ENCODE data around the gene CREG2.
"Not testable (repeated sequence)": the region's sequence is repeated elsewhere in the genome, so short reads cannot be mapped to it uniquely, and the experiment has no call there.

Gene CREG2

DNA sequence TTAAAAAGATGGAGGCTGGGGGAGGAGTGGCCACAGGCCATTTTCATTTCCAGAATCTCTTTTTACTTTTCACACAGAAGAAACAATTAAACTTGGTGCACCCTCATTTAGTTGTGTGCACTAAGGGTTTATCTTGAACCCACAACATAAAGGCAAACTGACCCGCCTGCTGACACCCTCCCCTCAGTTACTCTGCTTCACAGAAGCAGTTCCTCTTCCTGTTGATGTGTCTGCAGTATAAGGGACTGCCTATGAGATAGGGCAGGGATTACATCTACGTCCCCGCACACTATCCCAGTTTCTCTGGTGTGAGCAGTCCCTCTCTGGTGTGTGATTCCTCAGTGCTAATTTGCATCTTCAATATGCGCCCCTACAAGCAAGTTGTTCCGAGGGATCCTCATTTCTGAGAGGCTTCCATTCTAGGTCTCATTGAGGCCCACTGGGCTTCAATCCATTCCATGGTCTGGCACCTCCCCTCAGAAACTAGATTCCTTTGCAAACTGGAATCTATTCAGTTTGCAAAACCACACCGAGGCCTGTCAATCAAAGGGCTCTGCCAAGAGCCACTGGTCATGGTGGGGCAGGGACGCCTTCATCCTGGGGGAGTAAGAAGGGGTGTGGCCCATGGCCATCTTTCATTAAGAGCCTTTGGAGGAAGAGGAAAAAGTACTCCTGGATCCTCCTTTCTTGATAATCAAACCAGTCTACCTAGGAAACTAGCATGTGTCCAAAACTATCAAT is 12.3 kb downstream of the CREG2 start:
- DNase-seq (ENCODE audit: low read depth in 2 of 2): no peak

DNA sequence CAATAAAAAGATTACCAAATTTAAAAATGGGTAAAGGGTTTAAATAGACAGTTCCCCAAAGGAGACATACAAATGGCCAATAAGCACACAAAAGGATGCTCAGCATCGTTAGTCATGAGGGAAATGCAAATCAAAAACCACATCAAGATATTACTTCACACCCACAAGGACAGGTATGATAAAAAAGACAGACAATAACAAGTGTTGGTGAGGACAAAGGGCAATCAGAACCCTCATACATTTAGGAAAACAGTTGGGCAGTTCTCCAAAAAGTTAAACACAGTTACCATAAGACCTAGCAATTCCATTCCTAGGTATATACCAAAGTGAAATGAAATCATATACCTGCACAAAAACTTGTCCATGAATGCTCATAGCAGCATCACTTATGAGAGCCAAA is 14.5 kb downstream of the CREG2 start:
- no peak for DNase-seq (ENCODE audit: low read depth in 2 of 2)

DNA sequence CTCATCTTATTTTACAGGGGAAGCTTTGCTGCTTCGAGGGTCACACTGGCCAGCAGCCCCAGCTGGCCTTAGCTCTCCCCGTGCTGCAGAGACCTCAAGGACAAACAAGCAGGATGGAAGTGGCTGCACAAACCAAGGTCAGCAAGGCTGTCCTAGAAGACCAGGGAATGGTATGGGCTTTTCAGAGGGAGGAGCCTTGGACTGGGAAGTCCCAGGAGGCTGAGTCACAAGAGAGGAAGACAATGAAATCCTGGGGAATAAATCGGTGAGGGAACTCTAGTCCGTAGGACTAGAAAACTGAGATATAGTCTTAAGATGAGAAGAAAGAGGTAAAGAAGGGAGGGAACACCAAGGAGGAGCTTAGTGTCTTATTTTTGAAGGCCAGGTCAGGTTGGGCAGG is 15.7 kb downstream of the CREG2 start:
- DNase-seq (ENCODE audit: low read depth in 2 of 2): no peak

DNA sequence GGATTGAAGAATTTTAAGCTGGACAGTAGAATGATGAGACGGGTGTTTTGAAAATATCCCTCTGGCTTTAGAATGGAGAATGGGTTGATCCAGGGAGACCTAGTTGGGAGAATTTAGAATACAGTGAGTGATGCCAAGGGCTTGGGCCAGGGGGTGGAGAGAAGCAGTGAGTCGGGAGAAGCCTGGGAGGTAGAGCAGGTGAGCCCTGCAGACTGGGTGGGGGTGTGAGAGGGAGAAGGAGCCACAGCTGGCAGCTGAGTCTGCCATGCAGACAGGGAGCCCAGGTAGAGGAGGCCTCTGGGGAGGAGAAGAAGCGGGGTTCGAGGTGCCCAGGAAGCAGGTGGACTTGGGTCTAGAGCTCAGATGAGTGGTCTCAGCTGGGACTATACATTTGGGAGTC is 18.2 kb downstream of the CREG2 start:
- no peak for DNase-seq (ENCODE audit: low read depth in 2 of 2)

DNA sequence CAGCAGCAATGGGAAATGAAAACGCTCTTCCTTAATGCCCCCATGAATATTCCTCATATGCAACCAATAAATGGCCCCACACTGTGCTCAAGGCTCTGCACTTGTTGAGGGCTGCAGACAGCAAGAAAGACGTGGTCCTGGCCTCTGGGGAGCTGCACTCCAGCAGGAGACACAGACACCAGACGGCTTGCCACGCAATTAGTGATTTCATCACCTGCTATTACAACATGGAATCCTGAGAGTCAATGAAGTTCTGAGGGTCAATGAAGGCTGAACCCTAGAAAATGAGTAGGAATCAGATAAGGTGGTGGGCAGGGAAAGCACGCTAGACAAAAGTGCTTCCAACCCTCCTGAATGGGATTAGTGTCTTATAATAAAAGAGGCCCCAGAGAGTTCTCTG is 18.9 kb downstream of the CREG2 start:
- DNase-seq (ENCODE audit: low read depth in 2 of 2): no peak

DNA sequence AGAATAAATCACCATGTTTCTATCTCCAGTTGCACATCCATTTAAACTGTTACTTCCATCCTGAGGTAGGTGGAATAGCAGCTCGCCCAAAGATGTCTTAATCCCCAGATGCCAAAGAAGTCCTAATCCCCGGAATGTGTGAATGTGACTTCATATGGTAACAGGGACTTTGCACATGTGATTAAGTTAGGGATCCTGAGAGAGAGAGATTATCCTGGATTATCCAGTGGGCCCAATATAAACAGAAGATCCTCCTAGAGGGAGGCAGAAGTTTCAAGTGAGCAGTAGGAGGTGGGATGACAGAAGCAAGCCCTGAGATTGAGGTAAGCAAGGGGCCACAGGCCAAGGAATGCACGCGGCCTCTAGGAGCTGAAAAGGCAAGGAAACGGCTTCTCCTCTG is 19.8 kb downstream of the CREG2 start:
- no peak for DNase-seq (ENCODE audit: low read depth in 2 of 2)

DNA sequence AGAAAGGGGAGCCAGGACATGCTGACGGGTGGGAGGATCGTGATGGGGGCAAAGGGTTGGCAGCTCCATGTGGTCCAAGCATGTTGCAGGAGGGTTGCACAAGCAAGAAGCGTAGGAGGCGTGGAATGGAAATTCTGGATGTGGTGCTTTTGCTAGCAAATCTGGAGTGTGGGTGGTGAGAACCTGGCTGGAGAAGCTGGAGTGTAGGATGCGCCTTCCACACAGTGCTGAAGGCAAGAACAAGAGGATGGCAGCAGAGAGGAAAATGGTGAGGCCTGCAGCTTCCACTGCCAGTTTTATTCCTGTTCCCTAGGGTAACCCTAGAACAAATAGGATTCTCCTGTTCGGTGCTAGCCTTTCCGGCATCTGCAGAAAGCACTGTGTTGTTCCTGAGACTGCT is 22.4 kb downstream of the CREG2 start:
- DNase-seq (ENCODE audit: low read depth in 2 of 2): no peak

DNA sequence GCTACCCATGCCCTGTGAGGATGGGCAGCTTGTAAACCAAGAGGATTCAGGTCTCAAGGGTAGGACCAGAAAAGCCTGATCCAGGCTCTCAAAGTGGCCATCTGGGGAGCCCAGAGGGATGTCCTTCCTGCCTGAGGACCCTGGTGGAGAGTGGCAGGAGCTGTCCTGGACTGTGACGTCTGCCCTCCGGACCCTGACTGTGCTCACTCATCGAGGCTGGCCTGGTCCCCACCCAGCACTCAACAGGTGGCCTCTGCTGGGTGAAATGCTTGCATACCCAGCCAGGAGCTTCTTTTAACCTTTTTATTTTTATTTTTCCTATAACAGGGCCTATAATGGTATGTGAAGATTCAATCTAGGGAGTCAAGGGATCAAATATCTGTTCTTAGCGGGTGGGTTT is 24.5 kb downstream of the CREG2 start:
- DNase-seq (ENCODE audit: low read depth in 2 of 2): no peak

DNA sequence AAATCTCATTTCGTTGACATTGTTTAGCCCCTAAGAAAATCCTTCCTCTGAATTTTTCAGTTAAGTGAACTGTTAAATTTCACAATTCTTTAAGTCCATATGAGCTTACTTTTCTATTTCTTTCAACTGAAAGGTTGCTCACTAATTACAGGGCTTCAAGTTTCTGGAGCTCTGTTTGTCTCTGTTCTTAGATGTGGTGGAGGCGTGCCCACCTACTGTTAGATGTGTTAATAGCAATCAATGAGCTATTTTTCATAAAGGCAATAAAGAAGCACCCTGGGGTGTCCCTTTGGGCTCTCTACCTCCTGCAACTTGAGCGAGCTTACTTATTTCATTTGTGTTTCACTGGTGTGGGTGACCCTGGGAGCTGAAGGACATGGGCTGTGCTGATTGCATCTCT is 25.0 kb downstream of the CREG2 start:
- no peak for DNase-seq (ENCODE audit: low read depth in 2 of 2)

DNA sequence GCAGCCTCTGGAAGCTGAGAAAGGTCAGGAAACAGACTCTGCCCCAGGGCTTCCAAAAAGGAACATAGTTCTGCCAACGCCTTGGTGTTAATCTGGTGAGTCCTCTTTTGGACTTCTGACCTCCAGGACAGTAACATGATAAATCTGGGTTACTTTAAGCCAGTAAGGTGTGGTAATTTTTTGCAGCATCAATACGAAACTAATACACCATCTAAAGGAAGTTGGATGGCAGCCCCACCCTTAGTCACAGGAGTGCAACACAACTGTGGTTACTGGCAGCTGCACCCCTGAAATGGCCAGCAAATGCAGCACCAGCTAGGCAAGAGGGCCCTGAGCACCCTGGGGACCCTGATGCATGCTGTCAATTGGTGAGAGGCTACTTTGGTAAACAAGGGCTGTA is 25.8 kb downstream of the CREG2 start:
- no peak for DNase-seq (ENCODE audit: low read depth in 2 of 2)

DNA sequence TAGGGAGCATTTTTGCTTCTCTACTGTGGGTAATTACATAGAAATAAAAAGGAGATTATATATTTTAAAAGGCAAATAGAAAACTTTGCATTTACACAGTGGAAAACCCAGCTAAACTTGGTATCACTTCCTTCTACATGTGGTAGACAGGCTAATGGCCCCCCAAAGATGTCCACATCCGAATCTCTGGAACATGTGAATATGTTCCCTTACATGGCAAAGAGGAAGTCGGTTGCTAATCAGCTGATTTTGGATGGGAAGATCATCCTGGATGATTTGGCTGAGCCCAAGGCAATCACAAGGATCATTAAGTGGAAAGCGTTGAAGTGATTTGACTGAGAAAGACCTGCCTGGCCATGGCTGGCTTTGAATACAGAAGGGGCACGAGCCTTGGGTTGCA is 26.2 kb downstream of the CREG2 start:
- no peak for DNase-seq (ENCODE audit: low read depth in 2 of 2)

DNA sequence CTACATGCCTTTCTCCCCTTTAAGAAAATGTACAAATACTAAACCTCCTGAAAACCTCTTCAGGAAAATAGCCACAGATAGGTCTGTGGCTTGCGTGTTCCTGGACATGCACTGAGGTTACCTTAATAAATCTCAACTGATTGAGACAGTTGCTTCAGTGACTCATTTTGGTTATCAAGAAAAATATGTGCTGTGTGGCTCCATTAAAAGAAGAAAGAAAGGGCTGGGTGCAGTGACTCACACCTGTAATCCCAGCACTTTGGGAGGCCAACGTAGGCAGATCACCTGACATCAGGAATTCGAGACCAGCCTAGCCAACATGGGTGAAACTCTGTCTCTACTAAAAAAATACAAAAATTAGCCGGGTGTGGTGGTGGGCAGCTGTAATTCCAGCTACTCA is 27.1 kb downstream of the CREG2 start:
- DNase-seq (ENCODE audit: low read depth in 2 of 2): no peak

DNA sequence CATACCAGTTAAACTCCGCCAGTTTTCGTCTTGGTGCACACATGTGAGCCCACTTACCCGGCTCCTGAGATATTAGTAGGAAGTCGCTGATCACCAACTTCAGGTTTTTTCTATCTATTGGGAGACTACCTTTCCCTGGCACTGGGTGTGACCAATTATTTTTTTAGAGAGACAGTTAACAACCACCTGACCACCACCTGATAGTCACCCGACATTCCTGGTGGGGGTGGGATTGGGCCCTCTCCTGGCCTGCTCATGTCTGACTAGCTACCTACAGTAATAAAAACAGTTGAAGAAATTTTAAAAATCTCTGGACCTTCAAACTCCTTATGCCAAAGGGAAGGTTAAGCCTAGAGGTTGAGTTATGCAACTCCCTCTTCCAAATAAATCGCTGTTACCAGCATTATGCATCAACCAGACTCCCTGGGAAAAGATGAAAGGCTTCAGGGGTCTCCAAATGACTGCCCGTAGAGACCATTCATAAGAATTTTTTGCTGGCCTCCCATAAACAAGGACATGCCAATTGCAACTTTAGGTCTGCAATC is 27.8 kb downstream of the CREG2 start:
- no peak for DNase-seq (ENCODE audit: low read depth in 2 of 2)

DNA sequence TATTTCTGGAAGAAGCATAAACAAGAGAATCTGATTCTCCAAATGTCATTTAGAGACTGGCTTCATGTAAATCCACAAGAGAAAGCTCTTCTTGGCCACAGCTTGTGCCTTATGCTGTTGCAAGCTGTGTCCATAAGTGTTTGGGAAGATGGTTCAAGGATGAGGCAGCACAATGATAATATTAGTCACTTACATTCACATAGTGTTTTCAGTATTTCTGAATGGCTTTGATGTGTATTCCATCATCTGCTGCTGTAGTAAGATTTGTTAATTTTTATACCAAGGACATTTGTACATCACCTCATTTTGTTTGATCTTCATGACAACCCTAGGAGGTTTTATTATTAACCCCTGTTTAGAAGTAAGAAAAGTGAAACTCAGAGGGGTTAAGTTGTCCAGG is 29.9 kb downstream of the CREG2 start:
- no peak for DNase-seq (ENCODE audit: low read depth in 2 of 2)

DNA sequence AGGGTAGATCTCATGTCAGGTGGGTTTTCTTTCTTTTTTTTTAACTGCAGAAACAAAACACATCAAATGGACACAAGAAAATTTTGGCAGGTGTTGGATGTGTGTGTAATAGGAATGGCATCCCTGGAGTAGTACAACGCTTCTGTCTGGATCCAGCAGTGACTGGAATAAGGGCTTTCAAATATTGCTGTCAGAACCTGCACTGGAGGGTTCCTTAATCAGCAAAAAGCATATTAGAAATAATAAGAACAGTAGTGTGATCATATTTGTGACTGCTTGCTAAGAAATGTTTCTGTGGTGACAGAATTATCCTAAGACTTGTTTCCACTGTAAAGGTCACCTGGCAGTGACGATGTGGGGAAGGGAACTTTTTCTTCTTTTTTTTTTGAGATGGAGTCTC is 30.8 kb downstream of the CREG2 start:
- no peak for DNase-seq (ENCODE audit: low read depth in 2 of 2)

DNA sequence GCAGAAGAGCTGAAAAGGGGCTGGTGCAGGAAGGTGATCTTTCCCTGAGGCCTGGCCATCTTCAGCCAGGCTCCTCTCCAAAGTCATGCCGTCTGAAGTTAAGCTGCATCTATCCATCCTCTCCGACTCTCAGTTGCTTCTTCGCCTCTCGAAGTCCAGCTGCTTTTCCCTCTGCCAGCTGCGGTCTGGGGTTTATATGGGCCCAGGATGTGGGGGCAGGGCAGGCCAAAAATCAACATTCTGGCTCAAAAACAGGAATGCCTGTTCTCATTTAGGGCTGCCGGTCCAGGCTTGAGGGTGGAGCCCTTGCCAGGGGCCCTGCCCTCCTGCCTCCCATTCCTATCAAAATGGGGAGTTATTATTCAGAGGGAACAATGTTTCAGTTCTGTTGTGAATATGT is 31.2 kb downstream of the CREG2 start:
- no peak for DNase-seq (ENCODE audit: low read depth in 2 of 2)

DNA sequence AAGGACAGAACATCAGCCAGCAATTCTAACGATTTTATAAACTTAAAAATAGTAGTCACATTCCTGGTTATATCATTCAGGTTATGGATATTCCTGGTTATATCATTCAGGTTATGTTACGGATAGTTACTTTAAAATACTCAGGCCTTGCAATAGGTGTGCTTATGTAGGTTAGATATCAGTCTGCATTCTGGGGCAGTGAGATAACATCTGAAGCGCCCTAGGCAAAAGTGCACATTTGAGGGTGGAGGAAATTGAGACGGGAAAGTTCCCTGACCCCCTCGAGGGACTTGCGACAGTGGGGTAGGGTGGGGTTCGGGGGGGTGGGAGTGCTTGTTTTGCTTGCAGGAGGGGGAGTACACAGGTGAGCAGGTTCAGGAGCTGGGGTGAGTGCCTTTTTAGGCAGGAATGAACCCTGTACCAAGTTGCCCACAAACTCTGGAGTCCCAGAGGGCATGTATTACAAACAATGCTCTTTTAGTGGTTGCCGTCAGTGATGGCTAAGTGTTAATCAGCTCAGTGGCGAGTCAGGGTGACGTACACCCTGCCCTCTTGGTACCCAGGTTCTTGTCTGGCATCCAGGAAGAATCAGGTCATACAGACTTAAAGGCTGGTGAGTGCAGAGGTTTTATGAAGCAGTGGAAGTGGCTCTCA is 31.8 kb downstream of the CREG2 start:
- no peak for DNase-seq (ENCODE audit: low read depth in 2 of 2)

DNA sequence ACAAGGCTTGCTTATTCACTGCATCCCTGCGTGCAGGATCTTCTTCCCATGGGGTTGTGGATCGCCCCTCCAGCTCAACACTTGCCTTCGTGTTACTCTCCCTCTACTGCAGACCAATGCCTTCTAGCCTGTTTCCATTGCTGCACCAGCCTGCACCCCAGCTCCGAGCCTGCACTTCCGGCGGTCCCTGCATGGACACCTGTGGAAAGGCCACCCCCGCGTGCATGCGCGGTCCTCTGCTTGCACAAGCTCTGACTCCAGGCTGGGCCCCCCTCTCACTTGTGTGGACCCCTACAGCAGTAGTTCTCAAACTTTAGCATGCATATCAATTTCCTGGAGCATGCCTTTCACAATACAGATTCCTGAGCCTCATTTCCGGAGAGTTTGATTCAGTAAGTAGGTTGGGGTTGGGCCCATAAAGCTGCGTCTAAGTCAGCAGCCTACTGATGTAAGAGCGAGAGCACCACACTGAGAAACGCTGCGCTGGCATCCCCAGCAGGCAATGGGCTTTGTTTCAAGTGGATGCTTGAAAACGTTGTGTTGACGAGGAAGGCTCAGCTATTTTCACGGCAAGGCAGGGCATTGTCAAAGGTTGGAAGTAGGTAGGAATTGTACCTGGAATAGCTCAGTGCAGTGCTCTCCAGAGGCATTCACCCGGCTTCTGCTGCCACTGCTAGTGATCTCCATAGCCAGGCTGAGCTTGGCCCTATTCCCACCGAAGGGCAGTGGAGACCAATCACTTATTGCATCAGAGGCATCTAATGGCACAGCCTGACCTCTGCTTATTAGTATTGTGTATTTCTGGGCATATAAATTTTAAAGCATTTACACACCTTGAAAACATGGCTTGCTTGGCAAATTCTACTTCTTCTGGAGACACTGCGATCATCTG is 32.6 kb downstream of the CREG2 start:
- no peak for DNase-seq (ENCODE audit: low read depth in 2 of 2)

DNA sequence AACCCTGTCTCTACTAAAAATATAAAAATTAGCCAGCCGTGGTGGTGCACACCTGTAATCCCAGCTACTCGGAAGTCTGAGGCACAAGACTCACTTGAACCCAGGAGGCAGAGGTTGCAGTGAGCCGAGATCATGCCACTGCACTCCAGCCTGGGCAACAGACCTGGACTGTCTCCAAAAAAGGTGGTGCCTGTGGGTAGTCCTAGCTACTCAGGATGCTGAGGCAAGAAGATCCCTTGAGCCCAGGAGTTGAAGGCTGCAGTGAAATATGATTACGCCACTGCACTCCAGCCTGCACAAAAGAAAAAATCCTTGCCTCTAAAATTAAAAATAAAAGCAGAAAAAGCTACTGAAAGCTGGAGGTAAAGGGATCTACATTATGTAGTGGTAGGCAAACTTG is 34.7 kb downstream of the CREG2 start:
- DNase-seq (ENCODE audit: low read depth in 2 of 2): not testable (repeated sequence)

DNA sequence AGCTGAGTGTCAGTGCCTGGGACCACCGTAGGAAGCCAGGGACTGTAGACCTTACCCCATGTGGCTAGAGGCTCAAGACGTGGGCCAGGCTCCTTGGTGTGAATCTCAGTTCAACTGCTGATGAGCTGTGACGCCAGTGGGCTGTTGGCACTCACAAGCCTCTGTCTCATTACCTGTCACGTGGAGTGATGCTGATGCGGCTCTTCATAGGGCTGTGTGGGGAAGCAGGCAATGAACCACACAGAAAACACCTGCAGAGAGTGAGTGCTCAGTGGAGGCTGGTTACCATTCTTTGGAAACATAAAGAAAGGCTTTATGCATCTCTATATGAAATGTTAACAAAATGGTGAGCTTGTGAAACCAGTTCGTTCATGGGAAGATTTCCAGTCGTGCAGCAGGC is 36.1 kb downstream of the CREG2 start:
- no peak for DNase-seq (ENCODE audit: low read depth in 2 of 2)

DNA sequence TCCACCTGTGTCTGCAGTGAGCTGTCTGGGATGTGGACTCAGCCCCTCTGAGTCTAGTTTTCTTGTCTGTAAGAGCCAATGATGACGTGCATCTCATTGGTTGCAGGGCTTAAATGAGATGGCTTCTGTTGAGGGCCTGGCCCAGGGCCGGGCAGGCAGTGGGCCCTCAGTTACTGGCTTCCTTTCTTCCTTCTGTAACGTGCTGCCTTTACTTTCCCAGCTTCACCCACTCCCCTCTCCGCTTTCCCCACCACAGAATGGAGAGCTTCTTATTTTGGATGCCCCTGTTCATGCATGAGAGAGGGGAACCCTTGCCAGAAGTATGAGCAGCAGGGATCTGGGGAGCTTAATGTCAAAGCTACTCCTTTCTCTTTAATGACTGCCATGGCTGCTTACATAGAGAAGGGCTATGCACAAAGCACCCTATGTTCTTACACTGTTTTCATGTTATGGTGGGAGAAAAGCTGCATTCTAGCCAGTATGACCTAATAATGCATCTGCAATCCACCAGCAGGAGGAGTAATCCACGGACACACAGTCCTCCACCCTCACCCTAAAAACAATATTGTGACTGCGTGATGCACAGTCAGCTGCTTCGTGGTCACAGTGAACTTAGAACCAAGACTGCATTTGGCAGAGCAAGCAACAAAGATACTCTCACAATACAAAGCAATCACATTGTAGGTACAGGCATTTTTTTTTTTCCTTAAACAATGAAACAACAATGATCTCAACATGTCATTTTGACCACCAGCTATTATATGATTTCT is 37.2 kb downstream of the CREG2 start:
- DNase-seq (ENCODE audit: low read depth in 2 of 2): no peak

DNA sequence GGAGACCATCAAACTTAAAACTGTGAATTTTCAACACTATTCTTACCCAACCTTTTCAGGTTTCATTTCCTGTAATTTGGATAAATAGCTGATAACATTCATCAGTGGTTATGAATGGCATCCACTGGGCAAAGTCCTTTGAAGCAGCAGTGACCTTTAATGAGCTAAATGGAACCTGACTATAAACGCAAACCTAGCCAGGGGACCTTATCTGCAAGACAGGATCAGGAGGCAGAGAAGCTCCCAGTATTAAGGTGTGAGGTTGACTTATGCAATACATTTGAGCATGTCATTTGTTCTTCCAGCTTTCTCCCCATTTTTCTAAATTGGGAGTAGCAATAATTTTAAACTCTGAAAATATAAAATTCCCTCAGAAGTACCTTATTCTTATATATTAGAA is 38.4 kb downstream of the CREG2 start:
- no peak for DNase-seq (ENCODE audit: low read depth in 2 of 2)
